CD4-positive, alpha-beta T cell (primary cell): ENCODE measurements around the gene NFKBIZ. TPM values are rescaled to one million over a fixed set of nuclear protein-coding genes. Genes with fewer than 3 reads are reported as not detected.

Source experiments
- ATAC-seq: fragments of 200-7000 bp; cut with Tn5 transposase; one replicate; pipeline ENCODE4 v1.10.0; 2022; ENCODE audit warnings: mild to moderate bottlenecking; ENCODE audit not compliant: poor library complexity
- CTCF ChIA-PET: fragments of 350-600 bp; sonication (Branson Sonifier 250); formaldehyde crosslinking; loops from one replicate; lab custom pipeline; 2021; ENCODE audit warnings: antibody characterized with exemption, inconsistent platforms; lab: Charles Lee
- POLR2A ChIA-PET: fragments of 350-600 bp; sonication (Branson Sonifier 250); formaldehyde crosslinking; loops from one replicate; lab custom pipeline; 2021; ENCODE audit warnings: antibody characterized with exemption, inconsistent platforms; lab: Charles Lee
- DNase-seq, 14 experiments: peaks; one replicate each; pipeline ENCODE4 v3.0.0-alpha.2; 2013 to 2020; ENCODE audit warnings: mixed read lengths in 2 of 14
- H3K27ac ChIP-seq, 2 donors: one replicate each; pipeline versions ENCODE4 v1.5.1 to v1.7.0; 2013; ENCODE audit warnings: low read length in 2 of 2, low read depth in 1 of 2, mild to moderate bottlenecking in 1 of 2
- H3K27me3 ChIP-seq, 2 experiments: 1 replicate in 1 of 2; 2 replicates in 1 of 2; pipeline versions ENCODE4 v1.6.1 to v1.7.0; 2013; ENCODE audit warnings: low read length in 2 of 2, control low read depth in 1 of 2, mild to moderate bottlenecking in 1 of 2, moderate library complexity in 1 of 2; ENCODE audit not compliant: insufficient read depth in 2 of 2, control insufficient read depth in 1 of 2
- H3K36me3 ChIP-seq: one replicate; pipeline ENCODE4 v1.6.1; 2013; ENCODE audit warnings: low read length, control low read depth; ENCODE audit not compliant: insufficient read depth
- H3K4me1 ChIP-seq: one replicate; pipeline ENCODE4 v1.6.1; 2013; ENCODE audit warnings: low read length, control low read depth; ENCODE audit not compliant: insufficient read depth
- H3K4me3 ChIP-seq: one replicate; pipeline ENCODE4 v1.5.1; 2013; ENCODE audit warnings: mild to moderate bottlenecking, low read length, moderate library complexity
- H3K9me3 ChIP-seq, 2 experiments: 1 replicate in 1 of 2; 2 replicates in 1 of 2; pipeline versions ENCODE4 v1.6.1 to v1.7.0; 2013; ENCODE audit warnings: low read length in 2 of 2, mild to moderate bottlenecking in 2 of 2, control low read depth in 1 of 2, moderate library complexity in 1 of 2; ENCODE audit not compliant: control insufficient read depth in 1 of 2, insufficient read depth in 1 of 2
- H3K27ac Mint-ChIP-seq: one replicate; pipeline ENCODE4 v1.8.0; 2020; ENCODE audit warnings: mixed read lengths
- H3K27me3 Mint-ChIP-seq: one replicate; pipeline ENCODE4 v1.8.0; 2021; ENCODE audit warnings: mixed read lengths
- H3K36me3 Mint-ChIP-seq: one replicate; pipeline ENCODE4 v1.8.0; 2021; ENCODE audit warnings: low read depth, mixed read lengths
- H3K4me1 Mint-ChIP-seq: one replicate; pipeline ENCODE4 v1.8.0; 2021; ENCODE audit warnings: low read depth, mixed read lengths
- H3K4me3 Mint-ChIP-seq: one replicate; pipeline ENCODE4 v1.8.0; 2020; ENCODE audit warnings: mild to moderate bottlenecking, mixed read lengths
- H3K9me3 Mint-ChIP-seq: one replicate; pipeline ENCODE4 v1.8.0; 2020; ENCODE audit warnings: mixed read lengths
- intact Hi-C, 2 experiments: fragments of 100-400 bp; cut with DNase I in 1 of 2; cut with micrococcal nuclease in 1 of 2; formaldehyde crosslinking; loops; one replicate each; pipeline versions ENCODE4 v1.15.1 to v1.9.0; 2023 to 2025; cut with DNase I, micrococcal nuclease
- total RNA-seq, 174 experiments: library from RNA in 2 of 174; stranded (reverse) in 2 of 174; gene quantifications; one replicate each; pipeline ENCODE4 v1.2.3 and lab custom pipeline; 2021 to 2026
- TF ChIP-seq, protein P1 (sequence below): fragments of 200-600 bp; IDR thresholded peaks from one replicate; pipeline ENCODE4 v1.8.0; 2022; ENCODE audit warnings: antibody characterized with exemption, mild to moderate bottlenecking

NFKBIZ gene
- total RNA-seq, 2 experiments from 2014 or later, result 438 to 451 TPM

- TF ChIP-seq, protein P1, sequence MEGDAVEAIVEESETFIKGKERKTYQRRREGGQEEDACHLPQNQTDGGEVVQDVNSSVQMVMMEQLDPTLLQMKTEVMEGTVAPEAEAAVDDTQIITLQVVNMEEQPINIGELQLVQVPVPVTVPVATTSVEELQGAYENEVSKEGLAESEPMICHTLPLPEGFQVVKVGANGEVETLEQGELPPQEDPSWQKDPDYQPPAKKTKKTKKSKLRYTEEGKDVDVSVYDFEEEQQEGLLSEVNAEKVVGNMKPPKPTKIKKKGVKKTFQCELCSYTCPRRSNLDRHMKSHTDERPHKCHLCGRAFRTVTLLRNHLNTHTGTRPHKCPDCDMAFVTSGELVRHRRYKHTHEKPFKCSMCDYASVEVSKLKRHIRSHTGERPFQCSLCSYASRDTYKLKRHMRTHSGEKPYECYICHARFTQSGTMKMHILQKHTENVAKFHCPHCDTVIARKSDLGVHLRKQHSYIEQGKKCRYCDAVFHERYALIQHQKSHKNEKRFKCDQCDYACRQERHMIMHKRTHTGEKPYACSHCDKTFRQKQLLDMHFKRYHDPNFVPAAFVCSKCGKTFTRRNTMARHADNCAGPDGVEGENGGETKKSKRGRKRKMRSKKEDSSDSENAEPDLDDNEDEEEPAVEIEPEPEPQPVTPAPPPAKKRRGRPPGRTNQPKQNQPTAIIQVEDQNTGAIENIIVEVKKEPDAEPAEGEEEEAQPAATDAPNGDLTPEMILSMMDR, result no peak
- Mint-ChIP-seq H3K27me3 (no peaks in the 10 kb centered on the region), H3K4me1 (peaks cover 18% of the 10 kb centered on the region), H3K36me3 (no peaks in the 10 kb centered on the region), H3K4me3 (no peak overlapping the region), H3K27ac (no peak overlapping the region), H3K9me3 (peaks cover 4% of the 10 kb centered on the region)
- Histone ChIP-seq H3K4me3 (no peak overlapping the region), H3K27ac (no peak overlapping the region), H3K4me1 (peaks cover 7% of the 10 kb centered on the region), H3K27me3 (no peaks in the 10 kb centered on the region), H3K36me3 (no peaks in the 10 kb centered on the region), H3K9me3 (peaks cover 0 to 3% of the 10 kb centered on the region in 2 experiments)
- intact Hi-C loops, result no loop called here
- ATAC-seq (no peak), DNase-seq (no peak)
- POLR2A ChIA-PET, result interaction anchor here (1.2 to 2.7 kb wide), 3 partner anchors 9 to 11 kb away, joined by 4 to 12 read pairs (median 10); partner anchors contain the start of gene NFKBIZ
- CTCF ChIA-PET, result no interaction called here
Observed at GRCh38 chr3:101838691-101839090, 10.6 kb upstream of the NFKBIZ start.

- intact Hi-C loops, result no loop called here
- Histone ChIP-seq H3K4me1 (no peaks in the 10 kb centered on the region), H3K27ac (no peak overlapping the region), H3K36me3 (no peaks in the 10 kb centered on the region), H3K27me3 (no peaks in the 10 kb centered on the region), H3K4me3 (no peak overlapping the region), H3K9me3 (peaks cover 0 to 3% of the 10 kb centered on the region in 2 experiments)
- H3K9me3 Mint-ChIP-seq, result peaks cover 4% of the 10 kb centered on the region
- ChIA-PET POLR2A (interaction anchor here (2.7 kb wide), 1 partner anchor 9 kb away, joined by 12 read pairs; the partner anchor contains the start of gene NFKBIZ), CTCF (no interaction called here)
- H3K4me3 Mint-ChIP-seq, result no peak overlapping the region
- no peaks in the 10 kb centered on the region for H3K27me3 Mint-ChIP-seq
- no peaks in the 10 kb centered on the region for H3K36me3 Mint-ChIP-seq
- H3K4me1 Mint-ChIP-seq, result peaks cover 7% of the 10 kb centered on the region
- H3K27ac Mint-ChIP-seq, result no peak overlapping the region
- no peak for ATAC-seq
- DNase-seq, result no peak
- TF ChIP-seq, protein P1, result no peak
Observed at GRCh38 chr3:101840066-101840465, 9.2 kb upstream of the NFKBIZ start.

- Histone ChIP-seq H3K27me3 (no peaks in the 10 kb centered on the region), H3K4me1 (no peaks in the 10 kb centered on the region), H3K9me3 (peaks cover 0 to 3% of the 10 kb centered on the region in 2 experiments), H3K36me3 (no peaks in the 10 kb centered on the region), H3K4me3 (no peak overlapping the region), H3K27ac (no peak overlapping the region)
- intact Hi-C loops, result no loop called here
- no peak for ATAC-seq
- no peak for DNase-seq
- H3K27ac Mint-ChIP-seq, result no peak overlapping the region
- TF ChIP-seq, protein P1, result no peak
- no peaks in the 10 kb centered on the region for H3K4me1 Mint-ChIP-seq
- H3K4me3 Mint-ChIP-seq, result no peak overlapping the region
- ChIA-PET POLR2A (interaction anchor here (2.3 kb wide), 1 partner anchor 15 kb away, joined by 10 read pairs; no protein-coding TSS in a partner anchor), CTCF (interaction anchor here (0.6 kb wide), 1 partner anchor 1125 kb away, joined by 4 read pairs; no protein-coding TSS in a partner anchor)
- no peaks in the 10 kb centered on the region for H3K36me3 Mint-ChIP-seq
- no peaks in the 10 kb centered on the region for H3K27me3 Mint-ChIP-seq
- H3K9me3 Mint-ChIP-seq, result peaks cover 4% of the 10 kb centered on the region
Observed at GRCh38 chr3:101842245-101842934, 6.9 kb upstream of the NFKBIZ start.
